Lung microvascular endothelial cell (primary cell): ENCODE data around the gene NRCAM. TPM values are rescaled to one million over a fixed set of nuclear protein-coding genes. Genes with fewer than 3 reads are reported as not detected.

ENCODE experiments used
- total RNA-seq: library from RNA; depleted of rRNA; stranded (reverse); fragments of >200 nt; gene quantifications from 2 replicates; pipeline ENCODE4 v1.2.1, GENCODE V29; 2014

NRCAM gene
- total RNA-seq, 1 donor from 2014 or later: 1.2 TPM

Other genes starting within 250 kb of the NRCAM start
- gene PNPLA8, start 69.7 kb upstream of the NRCAM start, total RNA-seq: 20.5 and 27.6 TPM in 2 replicates
- gene THAP5, start 113.3 kb upstream of the NRCAM start, total RNA-seq: 8.1 and 11.5 TPM in 2 replicates
- gene DNAJB9, start 113.4 kb upstream of the NRCAM start, total RNA-seq: 24.8 and 53.8 TPM in 2 replicates